GM18909 (cell line): ENCODE data around the gene GNAZ.

Experiments used
- ATAC-seq: cut with Tn5 transposase; IDR thresholded peaks from one replicate; pipeline ENCODE4 v1.9.1; 2021; ENCODE audit warnings: mild to moderate bottlenecking; ENCODE audit not compliant: unreplicated experiment, poor library complexity

GNAZ gene

DNA sequence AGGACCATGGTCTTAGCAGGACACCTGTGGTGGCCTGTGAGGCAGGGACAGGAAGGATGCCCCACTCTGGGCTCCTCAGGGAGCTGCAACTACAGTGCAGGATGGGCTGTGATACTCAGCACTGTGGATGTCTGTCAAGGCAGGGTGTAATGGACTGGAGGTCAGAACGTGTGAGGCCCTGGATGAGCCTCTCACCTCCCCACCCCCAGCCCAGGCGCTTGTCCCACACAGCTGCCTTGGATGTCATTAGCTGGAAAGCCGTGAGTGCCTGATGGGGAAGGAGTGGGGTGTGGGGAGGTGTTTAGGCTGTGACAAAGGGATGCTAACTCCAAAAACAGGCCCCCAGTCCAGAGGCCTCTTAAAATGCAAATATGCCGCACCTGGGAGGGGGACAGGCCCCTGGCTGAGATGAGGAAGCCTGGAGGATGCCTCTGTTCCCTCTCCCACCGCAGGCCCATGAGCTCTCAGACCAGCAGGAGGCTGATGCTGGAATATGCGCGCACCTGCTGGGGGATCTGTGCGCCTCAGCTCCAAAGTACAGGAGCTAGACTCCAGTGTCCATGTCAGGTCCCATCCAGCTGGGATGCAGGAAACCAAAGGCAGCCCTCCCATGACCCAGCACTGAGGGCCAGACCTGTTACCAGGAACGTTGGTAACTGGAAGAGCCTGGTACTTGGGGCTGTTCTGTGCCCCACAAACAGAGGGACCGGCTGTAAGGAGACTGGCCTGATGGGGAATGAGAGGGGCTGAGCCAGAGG, 46.4 kb downstream of the GNAZ start:
- no peak for ATAC-seq

DNA sequence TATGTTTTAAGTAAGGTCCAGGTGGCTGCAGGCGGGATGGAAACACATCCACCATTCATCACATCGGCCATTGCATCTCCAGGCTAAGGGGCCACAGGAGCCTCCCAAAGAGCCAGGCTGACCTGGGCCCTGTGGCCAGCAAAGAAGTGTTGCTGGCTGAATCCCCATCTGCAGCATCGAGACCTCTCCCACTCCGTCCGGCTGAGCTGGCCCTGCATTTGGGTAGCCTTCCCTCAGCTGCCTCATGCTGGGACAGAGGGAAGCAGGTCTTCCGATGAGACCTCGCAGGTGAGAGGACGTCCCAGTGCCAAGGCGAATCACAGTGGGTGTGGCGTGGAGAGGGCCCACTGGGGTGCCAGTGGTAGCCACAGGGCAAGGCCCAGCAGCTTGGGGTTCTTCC, 47.0 kb downstream of the GNAZ start:
- no peak for ATAC-seq

DNA sequence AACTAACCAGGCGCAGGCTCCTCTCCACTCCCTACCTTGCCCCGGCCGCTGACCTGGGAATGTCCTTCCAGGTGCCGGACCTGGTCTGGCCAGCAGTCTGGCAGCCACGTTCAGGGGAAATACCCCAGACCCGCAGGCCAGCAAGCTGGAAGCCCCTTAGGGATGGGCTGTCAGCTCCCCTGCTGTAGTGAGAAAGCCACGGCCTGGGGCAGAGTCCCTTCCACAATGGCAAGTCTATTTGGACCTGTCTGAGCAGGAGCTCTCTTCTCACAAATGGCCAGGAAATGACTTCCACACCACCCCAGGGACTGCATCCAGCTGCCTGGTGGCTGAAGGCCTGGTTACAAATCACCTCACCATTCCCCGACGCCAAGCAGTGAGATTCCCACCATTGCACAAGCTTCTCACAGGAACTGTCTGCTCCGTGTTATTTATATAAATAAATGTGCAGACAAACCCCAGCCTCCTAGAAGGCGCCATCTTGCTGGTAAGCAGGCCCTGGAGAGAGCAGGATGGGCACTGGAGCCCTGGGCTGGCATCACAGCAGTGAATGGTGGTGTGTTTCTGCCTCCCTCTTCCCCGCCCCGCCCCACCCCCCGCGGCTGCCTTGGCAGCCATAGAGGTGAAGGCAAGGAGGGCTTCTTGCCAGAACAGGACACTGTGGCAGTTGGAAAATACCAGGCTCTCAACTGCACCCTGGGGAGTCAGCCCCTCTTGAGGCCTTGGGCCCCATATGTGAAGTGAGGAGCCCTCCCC, 47.8 kb downstream of the GNAZ start:
- ATAC-seq: no peak

DNA sequence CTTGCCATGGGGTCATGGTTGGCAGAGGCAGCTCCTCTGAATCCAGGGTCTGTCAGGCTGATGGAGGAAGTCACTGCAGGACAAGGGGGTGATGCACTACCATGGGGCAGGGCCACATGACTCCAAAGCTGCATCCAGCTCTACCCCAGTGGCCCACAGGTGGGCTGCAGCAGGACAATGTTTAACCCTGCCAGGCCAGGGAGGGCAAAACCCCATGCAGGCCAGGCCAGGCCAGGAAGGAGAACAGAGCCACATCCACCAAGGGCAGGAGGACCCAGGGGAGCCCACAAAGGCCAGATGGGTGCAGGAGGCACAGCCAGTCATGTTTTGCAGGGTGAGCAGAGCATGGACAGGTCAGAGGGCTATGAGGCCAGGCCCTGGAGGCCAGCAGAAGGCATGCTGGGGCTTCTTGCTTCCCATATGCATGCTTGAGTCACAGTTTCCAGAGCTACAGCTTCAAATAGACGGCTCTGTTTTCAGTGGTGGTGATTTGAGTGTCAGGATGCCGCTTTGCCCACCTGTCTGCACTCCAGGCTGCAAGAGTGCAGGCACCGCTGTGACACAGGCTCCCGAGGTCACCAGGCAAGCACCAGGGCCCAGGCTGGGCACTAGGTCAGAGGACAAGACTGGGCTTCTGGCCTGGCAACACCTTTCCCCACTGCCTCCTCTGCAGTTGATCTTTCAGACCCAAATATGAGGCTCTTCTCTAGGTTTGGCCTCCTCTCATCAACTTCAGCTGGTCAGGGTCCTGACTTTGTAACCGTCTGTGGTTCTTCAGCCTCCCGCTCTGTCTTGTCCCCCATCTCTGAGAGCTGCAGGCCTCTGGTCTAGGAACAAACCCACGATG, 48.6 kb downstream of the GNAZ start:
- no peak for ATAC-seq

DNA sequence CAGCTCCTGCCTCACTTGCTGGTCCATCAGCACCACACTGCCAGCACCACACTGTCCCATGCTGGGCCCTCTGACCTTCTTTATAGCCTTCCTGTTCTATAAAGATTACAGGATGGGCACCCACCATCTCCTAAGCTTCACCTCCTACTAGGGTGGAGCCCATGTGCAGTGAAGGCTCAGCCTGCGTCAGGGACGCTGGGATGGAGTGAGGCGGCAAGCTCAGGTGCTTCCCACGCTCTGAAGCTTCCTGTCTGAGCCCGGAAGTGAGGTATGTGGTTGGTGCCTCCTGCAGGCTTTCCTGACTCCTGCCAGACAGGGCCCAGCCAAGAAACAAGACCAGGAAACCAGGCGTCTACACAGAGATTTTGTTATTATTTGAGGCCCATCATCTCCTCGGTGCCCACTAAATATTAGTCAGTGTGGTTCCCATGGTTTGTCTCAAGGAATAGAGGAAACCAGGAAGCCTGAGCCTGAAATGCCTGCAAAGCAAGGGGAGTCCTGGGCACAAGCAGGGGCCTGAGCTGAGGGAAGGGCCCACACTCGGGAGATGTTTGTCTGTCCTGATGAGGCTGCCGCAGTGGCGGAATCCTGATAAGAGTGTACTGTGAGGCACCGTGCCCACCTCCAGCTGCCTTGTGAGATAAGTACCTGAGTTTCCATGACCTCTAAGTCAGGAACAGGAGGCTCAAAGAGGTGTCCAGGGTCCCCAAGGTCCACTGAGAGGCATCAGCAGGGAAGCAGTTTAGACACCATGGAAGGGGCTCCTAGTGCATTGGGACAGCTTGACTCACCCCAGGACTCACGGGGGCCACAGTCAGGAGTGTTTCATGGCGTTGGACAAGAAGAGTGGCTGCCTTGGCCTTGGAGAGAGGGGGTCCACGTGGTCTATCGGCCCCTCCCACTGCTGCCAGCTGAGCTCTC, 49.4 kb downstream of the GNAZ start:
- ATAC-seq: no peak

DNA sequence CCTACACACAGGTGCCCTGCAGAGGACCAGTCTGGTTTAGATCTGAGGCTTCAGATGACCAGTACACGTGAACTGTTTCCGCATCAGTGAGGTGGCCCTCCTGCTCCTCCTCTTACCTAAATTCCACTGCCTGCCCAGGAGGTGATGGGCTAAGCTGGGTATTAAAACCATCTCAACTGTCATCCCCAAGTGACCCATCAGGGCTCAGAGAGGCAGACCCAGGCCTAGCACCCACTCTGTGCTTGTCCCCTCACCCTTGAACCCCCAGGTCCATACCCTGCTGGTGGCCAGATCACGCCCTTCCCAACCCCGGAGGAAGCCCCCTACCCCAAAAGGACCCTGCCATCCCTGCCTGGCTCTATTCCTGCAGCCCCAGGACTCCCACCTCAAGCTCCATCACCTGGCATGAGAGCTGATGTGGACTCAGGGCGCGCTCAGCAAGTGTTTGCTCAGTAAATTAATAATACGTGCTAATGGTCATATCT, 50.1 kb downstream of the GNAZ start:
- no peak for ATAC-seq

DNA sequence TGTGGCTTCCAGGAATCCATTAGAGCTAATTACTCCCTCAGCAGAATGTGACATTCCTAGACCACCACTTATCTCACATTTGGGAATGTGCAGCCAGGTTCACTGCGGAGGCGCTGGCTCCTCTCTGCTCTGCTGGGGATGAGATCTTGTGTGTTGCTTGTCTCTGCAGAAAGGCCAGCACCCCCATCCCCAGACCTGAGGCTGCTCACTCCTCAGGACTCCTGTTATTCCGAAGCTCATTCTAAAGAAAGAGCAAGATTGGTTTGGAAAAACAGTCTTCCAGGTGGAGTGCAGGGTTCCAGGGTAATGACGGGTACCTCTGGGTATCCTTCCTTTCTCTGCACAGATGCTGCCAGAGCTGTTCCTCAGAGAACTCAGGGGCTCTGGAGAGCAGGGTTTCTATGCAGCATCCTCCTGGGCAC, 50.7 kb downstream of the GNAZ start:
- no peak for ATAC-seq

DNA sequence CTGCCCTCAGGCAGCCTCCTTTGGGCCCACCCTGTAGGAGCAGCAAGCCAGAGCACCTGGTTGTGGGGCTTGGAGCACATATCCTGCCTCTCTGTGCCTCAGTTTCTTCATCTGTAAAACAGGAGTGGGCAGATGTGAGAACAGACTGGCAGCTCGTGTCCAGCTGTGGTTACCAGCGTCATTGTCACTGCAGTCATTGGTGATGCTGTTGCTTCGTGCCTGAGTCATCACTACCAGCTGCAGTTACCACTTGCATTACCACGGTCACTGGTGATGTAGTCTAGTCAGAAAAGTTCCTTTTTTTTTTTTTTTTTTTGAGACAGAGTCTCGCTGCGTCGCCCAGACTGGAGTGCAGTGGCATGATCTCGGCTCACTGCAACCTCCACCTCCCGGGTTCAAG, 51.1 kb downstream of the GNAZ start:
- ATAC-seq: no peak

DNA sequence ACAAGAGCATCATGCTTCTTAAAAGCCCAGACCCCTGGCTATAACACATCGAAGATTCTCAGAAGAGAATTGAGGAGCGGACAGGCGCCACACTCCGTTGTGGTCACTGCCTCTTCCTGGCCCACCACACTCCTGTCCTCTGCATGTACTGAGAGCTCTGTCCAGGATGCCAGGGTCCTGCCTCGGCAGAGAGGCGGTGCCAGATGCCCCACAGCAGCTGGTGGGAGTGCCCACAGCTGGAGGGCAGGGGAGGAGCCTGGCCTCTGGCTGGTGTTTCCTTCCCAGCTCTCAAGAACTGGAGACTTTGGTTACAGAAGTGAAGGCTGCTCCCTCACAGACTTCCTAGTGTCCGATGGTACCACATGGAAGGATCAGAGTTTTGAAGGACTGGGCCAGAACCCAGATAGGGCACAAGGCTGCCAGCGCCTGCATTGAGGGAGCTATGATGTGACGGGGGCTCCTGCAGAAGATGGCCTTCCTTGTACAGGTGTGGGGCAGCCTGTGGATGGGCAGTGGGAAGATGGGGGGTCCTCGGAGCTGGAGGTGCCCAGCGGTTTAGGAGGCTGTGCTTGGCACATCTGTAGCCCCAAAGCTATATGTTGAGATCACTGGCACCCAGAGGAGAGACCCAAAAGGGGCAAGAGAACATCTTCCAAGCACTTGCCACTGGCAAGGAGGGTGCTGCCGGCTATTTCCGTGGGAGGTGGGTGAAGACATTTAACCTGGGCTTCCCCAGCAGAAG, 52.1 kb downstream of the GNAZ start:
- ATAC-seq: no peak

DNA sequence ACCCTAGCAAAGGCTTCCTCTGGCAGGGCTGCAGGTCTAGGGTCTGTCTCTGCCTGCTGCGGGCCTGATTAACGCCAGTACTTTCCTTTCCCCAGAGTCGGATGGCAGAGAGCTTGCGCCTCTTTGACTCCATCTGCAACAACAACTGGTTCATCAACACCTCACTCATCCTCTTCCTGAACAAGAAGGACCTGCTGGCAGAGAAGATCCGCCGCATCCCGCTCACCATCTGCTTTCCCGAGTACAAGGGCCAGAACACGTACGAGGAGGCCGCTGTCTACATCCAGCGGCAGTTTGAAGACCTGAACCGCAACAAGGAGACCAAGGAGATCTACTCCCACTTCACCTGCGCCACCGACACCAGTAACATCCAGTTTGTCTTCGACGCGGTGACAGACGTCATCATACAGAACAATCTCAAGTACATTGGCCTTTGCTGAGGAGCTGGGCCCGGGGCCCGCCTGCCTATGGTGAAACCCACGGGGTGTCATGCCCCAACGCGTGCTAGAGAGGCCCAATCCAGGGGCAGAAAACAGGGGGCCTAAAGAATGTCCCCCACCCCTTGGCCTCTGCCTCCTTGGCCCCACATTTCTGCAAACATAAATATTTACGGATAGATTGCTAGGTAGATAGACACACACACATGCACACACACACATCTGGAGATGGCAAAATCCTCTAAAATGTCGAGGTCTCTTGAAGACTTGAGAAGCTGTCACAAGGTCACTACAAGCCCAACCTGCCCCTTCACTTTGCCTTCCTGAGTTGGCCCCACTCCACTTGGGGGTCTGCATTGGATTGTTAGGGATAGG, 52.9 kb downstream of the GNAZ start:
- ATAC-seq: no peak

DNA sequence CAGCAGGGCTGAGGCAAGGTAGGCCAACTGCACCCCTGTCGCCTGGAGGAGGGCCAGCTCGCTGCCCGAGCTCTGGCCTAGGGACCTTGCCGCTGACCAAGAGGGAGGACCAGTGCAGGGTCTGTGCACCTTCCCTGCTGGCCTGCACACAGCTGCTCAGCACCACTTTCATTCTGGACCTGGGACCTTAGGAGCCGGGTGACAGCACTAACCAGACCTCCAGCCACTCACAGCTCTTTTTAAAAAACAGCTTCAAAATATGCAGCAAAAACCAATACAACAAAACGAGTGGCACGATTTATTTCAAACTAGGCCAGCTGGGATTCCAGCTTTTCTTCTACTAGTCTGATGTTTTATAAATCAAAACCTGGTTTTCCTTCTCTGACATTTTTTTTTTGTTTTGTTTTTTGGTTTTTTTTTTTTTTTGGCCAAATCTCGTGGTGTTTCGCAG, 53.5 kb downstream of the GNAZ start:
- no peak for ATAC-seq

DNA sequence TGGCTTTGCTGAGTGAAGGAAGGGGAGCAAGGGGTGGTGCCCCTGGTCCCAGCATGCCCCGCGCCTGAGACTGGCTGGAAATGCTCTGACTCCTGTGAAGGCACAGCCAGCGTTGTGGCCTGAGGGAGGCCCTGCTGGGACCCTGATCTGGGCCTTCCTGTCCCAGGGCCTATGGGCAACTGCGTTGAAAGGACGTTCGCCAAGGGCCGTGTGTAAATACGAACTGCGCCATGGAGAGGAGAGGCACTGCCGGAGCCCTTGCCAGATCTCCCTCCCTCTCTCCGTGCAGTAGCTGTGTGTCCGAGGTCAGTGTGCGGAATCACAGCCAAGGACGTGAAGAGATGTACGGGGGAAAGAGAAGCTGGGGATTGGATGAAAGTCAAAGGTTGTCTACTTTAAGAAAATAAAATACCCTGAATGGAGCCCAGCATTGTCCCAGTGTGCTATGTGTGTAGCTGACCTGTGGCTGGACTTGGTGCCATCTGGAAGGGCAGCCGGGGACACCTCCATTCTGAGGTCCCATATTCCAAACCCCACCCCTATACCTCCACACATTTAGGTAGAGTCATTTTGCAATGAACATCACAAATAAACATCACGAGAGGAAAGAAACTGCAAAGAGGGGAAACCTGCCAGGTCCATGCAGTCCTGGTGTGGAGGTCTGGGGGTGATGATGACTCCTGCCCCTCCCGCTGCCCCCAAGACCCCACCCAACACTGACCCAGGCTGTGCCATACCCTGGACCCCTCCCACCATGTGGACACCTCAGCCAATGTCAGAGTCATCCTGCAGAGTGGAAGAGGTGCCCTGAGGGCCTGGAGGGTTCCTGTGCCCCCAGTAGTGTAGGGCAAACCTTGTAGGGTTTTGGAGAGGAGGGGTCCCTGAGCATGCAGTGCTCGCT, 54.5 kb downstream of the GNAZ start:
- ATAC-seq: no peak

DNA sequence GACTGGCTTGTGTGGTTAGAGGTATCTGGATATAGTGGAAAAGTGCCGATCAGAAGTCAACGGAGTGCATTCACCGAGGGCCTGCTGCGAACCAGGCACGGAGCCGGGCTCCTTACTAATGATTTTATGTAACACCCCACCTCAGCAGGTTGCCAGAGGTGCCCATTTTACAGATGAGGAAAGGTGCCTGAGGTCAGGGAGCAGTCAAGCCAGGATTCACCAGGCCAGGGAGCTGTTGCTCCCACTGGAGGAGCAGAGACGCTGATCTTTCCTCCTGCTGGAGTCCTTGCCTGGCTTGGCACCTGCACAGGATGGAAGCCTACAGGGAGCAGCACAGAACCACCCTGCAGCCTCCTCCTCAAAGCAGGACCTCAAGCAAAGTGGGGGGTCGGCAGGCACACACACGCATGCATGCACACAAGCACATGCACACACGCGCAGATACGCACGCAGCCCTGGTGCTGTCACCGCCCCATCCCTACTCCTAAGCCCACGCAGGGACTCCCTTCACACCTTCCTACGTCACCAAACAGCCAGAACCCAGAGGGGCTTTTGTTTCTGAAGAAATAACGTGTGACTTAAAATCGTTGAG, 55.3 kb downstream of the GNAZ start:
- no peak for ATAC-seq

DNA sequence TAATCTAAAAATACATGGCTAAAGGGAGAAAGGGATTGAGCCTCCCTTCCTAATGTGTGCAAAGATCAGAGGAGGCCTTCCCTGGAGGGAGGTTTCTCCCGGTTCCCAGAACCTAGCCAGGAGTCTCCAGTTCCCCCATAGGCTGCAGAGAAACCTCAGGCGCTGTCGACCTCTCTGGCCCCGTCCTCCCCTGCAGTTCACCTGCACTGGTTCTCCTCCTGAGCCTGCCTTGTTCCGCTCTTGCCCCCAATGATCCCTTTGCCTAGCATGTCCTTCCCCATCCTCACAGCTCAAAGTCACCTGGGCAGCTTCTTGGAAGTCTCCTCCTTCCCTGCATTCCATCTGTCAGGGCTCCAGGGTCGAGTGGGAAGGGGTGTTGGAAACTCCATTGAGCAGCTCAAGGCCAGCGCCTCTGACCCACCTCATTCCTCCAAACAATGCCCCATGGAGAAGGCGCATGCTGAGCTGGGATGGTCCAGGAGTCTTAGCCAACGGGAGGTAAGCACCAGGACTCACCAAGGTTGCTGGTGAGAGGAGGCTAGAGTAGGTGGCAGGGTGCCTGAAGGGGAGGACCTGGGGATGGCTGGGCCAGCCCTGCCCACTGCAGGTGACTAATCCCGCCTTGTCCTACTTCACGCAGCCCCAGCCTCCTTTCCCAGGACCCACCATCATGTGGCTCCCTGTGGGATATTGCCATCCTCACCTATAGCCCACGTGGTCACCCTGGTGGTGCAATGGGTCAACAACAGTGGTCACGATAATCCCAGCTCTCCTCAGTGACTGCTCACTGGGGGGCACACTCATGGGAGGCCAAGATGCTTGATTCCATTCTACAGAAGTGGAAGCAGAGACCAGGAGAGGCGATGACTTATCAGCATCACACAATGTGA, 56.1 kb downstream of the GNAZ start:
- no peak for ATAC-seq

DNA sequence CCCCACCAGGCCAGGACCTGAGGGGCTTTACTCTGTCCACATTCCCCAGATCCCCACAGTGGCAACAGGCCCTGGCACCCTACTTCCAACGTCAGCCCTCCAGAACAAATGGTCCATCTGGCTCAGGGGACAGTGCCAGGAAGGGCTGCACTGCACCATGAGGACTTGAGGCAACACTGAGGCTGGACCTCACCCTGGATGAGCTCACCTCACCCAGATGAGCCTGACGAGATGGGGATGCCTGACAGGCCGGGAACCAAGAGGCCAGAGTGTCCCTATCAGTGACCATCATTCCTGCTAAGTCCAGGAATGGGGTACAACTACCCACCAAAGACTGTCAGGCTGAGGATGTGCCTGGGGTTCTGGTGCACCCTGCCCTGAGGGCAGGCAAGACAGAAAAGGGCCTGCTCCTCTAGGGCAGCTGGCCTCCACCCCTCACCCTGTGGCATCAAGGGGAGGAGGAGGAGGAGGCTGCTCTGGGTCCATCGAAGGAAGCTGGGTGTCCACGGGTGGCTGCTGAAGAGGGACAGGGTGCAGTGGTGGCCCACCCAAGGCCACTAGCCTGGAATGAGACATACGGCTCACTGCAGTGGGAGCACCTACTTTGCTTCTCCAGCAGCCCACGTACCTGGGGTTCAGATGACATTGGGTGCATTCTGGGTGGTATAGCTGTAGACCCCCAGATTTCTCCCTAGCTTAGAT, 56.9 kb downstream of the GNAZ start:
- no peak for ATAC-seq
